Lower leg skin (tissue), 3 donors: ENCODE measurements around the gene TBRG4.
"Not testable (repeated sequence)": the region's sequence is repeated elsewhere in the genome, so short reads cannot be mapped to it uniquely, and the experiment has no call there.

Source experiments
- POLR2A ChIP-seq, 2 donors: fragments of 450-650 bp; IDR thresholded peaks; one replicate each; pipeline ENCODE4 v1.6.1; 2016 to 2017; ENCODE audit warnings: antibody characterized with exemption in 2 of 2, mild to moderate bottlenecking in 1 of 2, moderate library complexity in 1 of 2
- TF ChIP-seq, protein P1 (sequence below), 3 donors: fragments of 450-650 bp; IDR thresholded peaks; one replicate each; pipeline ENCODE4 v1.5.1; 2016; ENCODE audit warnings: antibody characterized with exemption in 3 of 3, mild to moderate bottlenecking in 3 of 3, moderate library complexity in 2 of 3

DNA sequence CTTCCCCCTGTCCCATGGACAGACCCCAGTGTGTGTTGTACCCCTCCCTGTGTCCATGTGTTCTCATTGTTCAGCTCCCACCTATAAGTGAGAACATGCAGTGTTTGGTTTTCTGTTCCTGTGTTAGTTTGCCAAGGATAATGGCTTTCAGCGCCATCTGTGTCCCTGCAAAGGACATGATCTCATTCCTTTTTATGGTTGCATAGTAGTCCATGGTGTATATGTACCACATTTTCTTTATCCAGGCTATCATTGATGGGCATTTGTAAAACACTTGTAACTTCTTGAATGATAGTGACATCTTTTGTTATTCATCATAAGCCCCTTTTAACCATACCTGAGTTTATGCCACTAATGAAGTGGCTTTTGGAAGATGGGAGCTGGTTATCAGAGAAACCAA is 2.8 kb upstream of the TBRG4 start:
- TF ChIP-seq, protein P1, sequence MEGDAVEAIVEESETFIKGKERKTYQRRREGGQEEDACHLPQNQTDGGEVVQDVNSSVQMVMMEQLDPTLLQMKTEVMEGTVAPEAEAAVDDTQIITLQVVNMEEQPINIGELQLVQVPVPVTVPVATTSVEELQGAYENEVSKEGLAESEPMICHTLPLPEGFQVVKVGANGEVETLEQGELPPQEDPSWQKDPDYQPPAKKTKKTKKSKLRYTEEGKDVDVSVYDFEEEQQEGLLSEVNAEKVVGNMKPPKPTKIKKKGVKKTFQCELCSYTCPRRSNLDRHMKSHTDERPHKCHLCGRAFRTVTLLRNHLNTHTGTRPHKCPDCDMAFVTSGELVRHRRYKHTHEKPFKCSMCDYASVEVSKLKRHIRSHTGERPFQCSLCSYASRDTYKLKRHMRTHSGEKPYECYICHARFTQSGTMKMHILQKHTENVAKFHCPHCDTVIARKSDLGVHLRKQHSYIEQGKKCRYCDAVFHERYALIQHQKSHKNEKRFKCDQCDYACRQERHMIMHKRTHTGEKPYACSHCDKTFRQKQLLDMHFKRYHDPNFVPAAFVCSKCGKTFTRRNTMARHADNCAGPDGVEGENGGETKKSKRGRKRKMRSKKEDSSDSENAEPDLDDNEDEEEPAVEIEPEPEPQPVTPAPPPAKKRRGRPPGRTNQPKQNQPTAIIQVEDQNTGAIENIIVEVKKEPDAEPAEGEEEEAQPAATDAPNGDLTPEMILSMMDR (IDR thresholded peaks at IDR 0.05) = not testable (repeated sequence)
- not testable (repeated sequence) for TF ChIP-seq POLR2A (IDR thresholded peaks at IDR 0.05)
